K562 (cell line): ENCODE measurements around the gene C22orf39. TPM values are rescaled to one million over a fixed set of nuclear protein-coding genes. Genes with fewer than 3 reads are reported as not detected.
A peak's percentile ranks its signal among the peaks of the same experiment; 100 is the strongest.

Source experiments
- ATAC-seq: fragments of 200-7000 bp; cut with Tn5 transposase; 3 replicates; pipeline ENCODE4 v1.9.1; 2020; ENCODE audit warnings: moderate library complexity
- BruUV-seq: library from RNA; stranded (reverse); fragments of 400-500 nt; replicated peaks from 2 replicates; lab custom pipeline; 2021; lab: Mats Ljungman, UMichigan
- CTCF ChIA-PET: fragments of 300-600 bp; formaldehyde crosslinking; extraction: SDS; loops from one replicate; lab custom pipeline; 2021; ENCODE audit warnings: low intra/inter-chr PET ratio; lab: Yijun Ruan, JAX
- POLR2A ChIA-PET: fragments of 300-600, 350-650 bp; sonication (Branson Sonifier 250); formaldehyde crosslinking; extraction: SDS; loops from one replicate; lab custom pipeline; 2021; ENCODE audit warnings: antibody characterized with exemption, inconsistent platforms; lab: Yijun Ruan, JAX
- DNase-seq, 4 experiments: peaks; one replicate each; pipeline versions ENCODE4 v3.0.0 to v3.0.0-alpha.2; 2011 to 2018; ENCODE audit warnings: low spot score in 3 of 4, mixed read lengths in 3 of 4; ENCODE audit errors: extremely low read depth in 1 of 4
- FAIRE-seq: peaks from 2 replicates; lab custom pipeline; 2011; peaks lifted over from hg19 to GRCh38; lab: Jason Lieb, UNC
- H2AFZ ChIP-seq: 2 replicates; pipeline ENCODE4 v1.6.0; 2011; ENCODE audit warnings: low read depth, low read length, control low read depth, inconsistent platforms
- H3K27ac ChIP-seq: fragments of 200-600 bp; 3 replicates; pipeline ENCODE4 v1.8.0; 2011; ENCODE audit warnings: low read depth, mild to moderate bottlenecking, control low read depth, inconsistent platforms, low read length, moderate library complexity, mixed read lengths; ENCODE audit errors: extremely low read depth
- H3K27me3 ChIP-seq, 2 experiments: fragments of 300-600 bp in 1 of 2; 2 replicates in 1 of 2; 3 replicates in 1 of 2; pipeline versions ENCODE4 v1.6.0 to v1.8.0; 2011; ENCODE audit warnings: inconsistent platforms in 2 of 2, low read length in 2 of 2, mild to moderate bottlenecking in 1 of 2, mixed read lengths in 1 of 2, moderate library complexity in 1 of 2; ENCODE audit not compliant: control insufficient read depth in 2 of 2, insufficient read depth in 2 of 2
- H3K36me3 ChIP-seq: fragments of 300-600 bp; 3 replicates; pipeline ENCODE4 v1.8.0; 2011; ENCODE audit warnings: mild to moderate bottlenecking, low read length, inconsistent platforms; ENCODE audit not compliant: control insufficient read depth, insufficient read depth
- H3K4me1 ChIP-seq, 2 experiments: fragments of 200-600 bp in 1 of 2; replicated peaks in 1 of 2; 2 replicates in 1 of 2; 3 replicates in 1 of 2; pipeline versions ENCODE4 v1.5.1 to v1.8.0; 2011; ENCODE audit warnings: inconsistent platforms in 2 of 2, low read length in 2 of 2, mild to moderate bottlenecking in 1 of 2, mixed read lengths in 1 of 2, moderate library complexity in 1 of 2; ENCODE audit not compliant: control insufficient read depth in 2 of 2, insufficient read depth in 2 of 2
- H3K4me2 ChIP-seq: 2 replicates; pipeline ENCODE4 v1.6.1; 2011; ENCODE audit warnings: low read length, control low read depth, inconsistent platforms, mixed read lengths; ENCODE audit not compliant: insufficient read depth
- H3K4me3 ChIP-seq: fragments of 200-600 bp; sonication (generic), shearing (Covaris generic); 2 replicates; pipeline ENCODE4 v1.5.1; 2016; ENCODE audit warnings: control low read depth, inconsistent platforms
- H3K79me2 ChIP-seq: fragments of 200-600 bp; 3 replicates; pipeline ENCODE4 v1.8.0; 2011; ENCODE audit warnings: low read length, inconsistent platforms; ENCODE audit not compliant: control insufficient read depth, insufficient read depth
- H3K9ac ChIP-seq, 2 experiments: 2 replicates each; pipeline versions ENCODE4 v1.6.0 to v1.6.1; 2011; ENCODE audit warnings: low read depth in 2 of 2, low read length in 2 of 2, control low read depth in 1 of 2, inconsistent platforms in 1 of 2, mild to moderate bottlenecking in 1 of 2, mixed read lengths in 1 of 2; ENCODE audit not compliant: insufficient read depth in 1 of 2
- H3K9me1 ChIP-seq: one replicate; pipeline ENCODE4 v1.6.0; 2011; ENCODE audit warnings: inconsistent platforms, mild to moderate bottlenecking, low read length, moderate library complexity; ENCODE audit not compliant: control insufficient read depth, insufficient read depth
- H3K9me3 ChIP-seq: replicated peaks from 2 replicates; pipeline ENCODE4 v1.5.1; 2011; ENCODE audit warnings: low read depth, low read length, inconsistent platforms; ENCODE audit not compliant: control insufficient read depth, insufficient read depth
- H4K20me1 ChIP-seq: replicated peaks from 2 replicates; pipeline ENCODE4 v1.6.1; 2011; ENCODE audit warnings: low read length, inconsistent platforms, mixed read lengths; ENCODE audit not compliant: control insufficient read depth, insufficient read depth
- ARID3B ChIP-seq: fragments of 250-450 bp; sonication (Bioruptor Pico); IDR thresholded peaks from 2 replicates; pipeline ENCODE4 v1.4.0; 2020; ENCODE audit warnings: borderline replicate concordance
- DMBX1 ChIP-seq: fragments of 250-450 bp; sonication (Bioruptor Pico); IDR thresholded peaks from 2 replicates; pipeline ENCODE4 v1.8.0; 2022; ENCODE audit warnings: inconsistent platforms, mild to moderate bottlenecking, moderate library complexity, borderline replicate concordance
- E2F3 ChIP-seq: fragments of 250-450 bp; sonication (Bioruptor Pico); IDR thresholded peaks from 2 replicates; pipeline ENCODE4 v1.4.0; 2020; ENCODE audit warnings: mild to moderate bottlenecking
- MCM5 ChIP-seq: fragments of 450-650 bp; IDR thresholded peaks from 2 replicates; pipeline ENCODE4 v1.6.1; 2016; ENCODE audit warnings: low read depth
- NR4A1 ChIP-seq, 2 experiments: fragments of 250-450 bp in 1 of 2; fragments of 450-650 bp in 1 of 2; sonication (Bioruptor Pico) in 1 of 2; IDR thresholded peaks; 2 replicates each; pipeline versions ENCODE4 v1.4.0 to v1.6.1; 2016 to 2020; ENCODE audit warnings: mild to moderate bottlenecking in 2 of 2, missing compliant biosample characterization in 1 of 2, missing genetic modification characterization in 1 of 2, moderate library complexity in 1 of 2
- PHF21A ChIP-seq: fragments of 450-650 bp; IDR thresholded peaks from 2 replicates; pipeline ENCODE4 v1.6.1; 2017; ENCODE audit warnings: low read depth, borderline replicate concordance
- PKNOX1 ChIP-seq: fragments of 450-650 bp; IDR thresholded peaks from 2 replicates; pipeline ENCODE4 v1.6.1; 2016
- RCOR1 ChIP-seq, 2 experiments: IDR thresholded peaks; 2 replicates each; pipeline ENCODE4 v1.6.1; 2012; ENCODE audit warnings: low read depth in 2 of 2, low read length in 2 of 2, borderline replicate concordance in 1 of 2, improper control_type of control experiment in 1 of 2
- SAP30 ChIP-seq: fragments of 200-600 bp; sonication (generic); IDR thresholded peaks from 2 replicates; pipeline ENCODE4 v1.6.1; 2012; ENCODE audit warnings: borderline replicate concordance, low read depth, mild to moderate bottlenecking, moderate library complexity, low read length, control low read depth, inconsistent platforms; ENCODE audit not compliant: insufficient read depth, poor library complexity, severe bottlenecking
- SLC30A9 ChIP-seq: fragments of 250-450 bp; sonication (Bioruptor Pico); IDR thresholded peaks from 2 replicates; pipeline ENCODE4 v1.8.0; 2022; ENCODE audit warnings: mild to moderate bottlenecking, moderate library complexity
- SREBF1 ChIP-seq: fragments of 150-350 bp; IDR thresholded peaks from 2 replicates; pipeline ENCODE4 v1.6.1; 2014; ENCODE audit warnings: antibody characterized with exemption, low read depth, low read length, borderline replicate concordance
- SRSF1 ChIP-seq: fragments of 200-400 bp; formaldehyde crosslinking; IDR thresholded peaks from 2 replicates; pipeline ENCODE4 v1.6.1; 2017; ENCODE audit warnings: mild to moderate bottlenecking, low read depth, low read length, moderate library complexity
- THAP12 ChIP-seq: fragments of 250-450 bp; sonication (Bioruptor Pico); IDR thresholded peaks from 2 replicates; pipeline ENCODE4 v1.9.0; 2021; ENCODE audit warnings: mild to moderate bottlenecking, inconsistent platforms
- ZBED1 ChIP-seq: IDR thresholded peaks from 2 replicates; pipeline ENCODE4 v1.6.1; 2014
- ZKSCAN1 ChIP-seq: fragments of 150-350 bp; IDR thresholded peaks from 2 replicates; pipeline ENCODE4 v1.6.1; 2016; ENCODE audit warnings: low read depth, low read length
- ZNF12 ChIP-seq: sonication (generic); formaldehyde crosslinking; IDR thresholded peaks from 2 replicates; pipeline ENCODE4 v1.4.0; 2020; ENCODE audit warnings: mild to moderate bottlenecking, missing genetic modification reagents
- ZNF133 ChIP-seq: fragments of 250-450 bp; sonication (Bioruptor Pico); IDR thresholded peaks from 2 replicates; pipeline ENCODE4 v1.4.0; 2020; ENCODE audit warnings: mild to moderate bottlenecking
- WGBS: fragments of 100-300 bp; shearing (Covaris generic); methylation state at CpG from one replicate; pipeline ENCODE4 v1.1.6; 2016; ENCODE audit warnings: low coverage, mixed read lengths; ENCODE audit not compliant: insufficient coverage; ENCODE audit errors: missing lambda C conversion rate; 5-methylcytosine and 5-hydroxymethylcytosine counted together
- in situ Hi-C: fragments of 300-500 bp; cut with MboI; formaldehyde crosslinking; loops from 4 replicates; pipeline ENCODE4 v1.15.0; 2018; ENCODE audit warnings: inconsistent platforms, mixed read lengths
- intact Hi-C: fragments of 100-400 bp; cut with micrococcal nuclease; formaldehyde crosslinking; loops from 2 replicates; pipeline ENCODE4 v1.14.2; 2022
- polyA plus RNA-seq, 8 experiments: library from polyadenylated mRNA; depleted of rRNA in 4 of 8; stranded (reverse) in 5 of 8; unstranded in 3 of 8; fragments of >200 nt; fragmentation: Nextera tagmentation in 2 of 8; fragmentation: Illumina TruSeq in 1 of 8; extraction: Ambion mirVana in 2 of 8; extraction: Trizol in 1 of 8; gene quantifications; 2 replicates each; pipeline versions ENCODE4 v1.2.1 to v1.2.3, GENCODE V29; 2011 to 2014; ENCODE audit warnings: inconsistent platforms in 1 of 8, missing spikeins in 1 of 8
- total RNA-seq, 7 experiments: library from RNA; depleted of rRNA in 6 of 7; stranded (reverse); fragments of >200 nt in 6 of 7; fragmentation: Illumina TruSeq in 2 of 7; extraction: Trizol in 2 of 7; gene quantifications; 2 replicates each; pipeline versions ENCODE4 v1.2.1 to v1.2.3, GENCODE V29; 2011 to 2021; ENCODE audit warnings: low replicate concordance in 1 of 7

C22orf39 gene
- total and polyA plus RNA-seq, 9 of the 15 experiments (the other 6 are each of a cell fraction or from before 2014, with no cell fraction given), result 20.4 to 139 (median 66.8) TPM

GRCh38 chr22:19431649-19432132, 15.8 kb downstream of the C22orf39 start, which contains the start of gene HIRA:
Gene HIRA (minus strand): TSS chr22:19431733. CDS start chr22:19431476, 257 bp downstream.
- CTCF ChIA-PET, result interaction anchor here (0.6 to 1.7 kb wide), 2 partner anchors 47 to 300 kb away, joined by 3 to 5 read pairs; partner anchors contain the start of genes CDC45 and UFD1
- H3K9me1 ChIP-seq, result no peaks in the 10 kb centered on the region
- peaks cover 59% of the 10 kb centered on the region for H3K36me3 ChIP-seq
- H3K27me3 ChIP-seq, result no peaks in the 10 kb centered on the region
- H3K4me2 ChIP-seq, result peak within 1 kb of the TSS; percentile 100
- FAIRE-seq, result no peak
- under 1% methylated on average over 66 of the region's 66 CpGs for WGBS
- no peaks in the 10 kb centered on the region for H3K9me3 ChIP-seq
- DNase-seq, result peak; percentile 92 to 98 (median 96)
- peaks cover 21% of the 10 kb centered on the region for H4K20me1 ChIP-seq
- peak within 1 kb of the TSS; percentile 95 to 97 for H3K9ac ChIP-seq
- H2AFZ ChIP-seq, result peak within 1 kb of the TSS; percentile 99
- H3K4me1 ChIP-seq, result peaks cover 17 to 39% of the 10 kb centered on the region in 2 experiments
- POLR2A ChIA-PET, result interaction anchor here (0.6 to 11.9 kb wide), 35 partner anchors 9 to 1376 kb away, joined by 3 to 284 read pairs (median 4); partner anchors contain the start of genes C22orf39, CDC45, SLC25A1 and UFD1
- ATAC-seq, result peak; percentile 70
- intact Hi-C loops, result loop anchor here (1.0 to 5.0 kb wide), 5 partner anchors 15 to 309 kb away; partner anchors contain the start of genes C22orf39, CDC45, DGCR2 and SLC25A1
- H3K79me2 ChIP-seq, result peaks cover 72% of the 10 kb centered on the region
- H3K27ac ChIP-seq, result peak within 1 kb of the TSS; percentile 87
- peak within 1 kb of the TSS; percentile 68 for H3K4me3 ChIP-seq
- in situ Hi-C loops, result no loop called here
- no TSS peak for BruUV-seq
- TF ChIP-seq ZNF133 (CRISPR knock-in tag) (0 out of 2 replicates have a peak, but pooled peaks have one; percentile 53), PHF21A (no peak), ZKSCAN1 (peak; percentile 76), SAP30 (peak; percentile 86), ZNF12 (CRISPR knock-in tag) (no peak), E2F3 (CRISPR knock-in tag) (peak; percentile 93), PKNOX1 (no peak), THAP12 (CRISPR knock-in tag) (peak; percentile 95), ARID3B (CRISPR knock-in tag) (peak; percentile 86; the same call in 1 of the 2 replicates), ZBED1 (no peak), SRSF1 (no peak), DMBX1 (peak; percentile 90), SREBF1 (peak; percentile 90; the same call in 1 of the 2 replicates), RCOR1 (IDR thresholded peaks at IDR 0.05; ENCODE audit: borderline replicate concordance in 1 of 2, low read depth in 2 of 2, low read length in 2 of 2) (peak in 1 of 2 experiments; percentile 92; a peak in 2 of 4 replicates), SLC30A9 (peak; percentile 83; the same call in 1 of the 2 replicates), MCM5 (no peak), NR4A1 (CRISPR knock-in tag; IDR thresholded peaks at IDR 0.05) (peak; percentile 75; the same call in 1 of the 2 replicates), NR4A1 (tag; IDR thresholded peaks at IDR 0.05) (peak; percentile 86)
